GM19395 (cell line): ENCODE results near the gene THBS4.
"Not testable (repeated sequence)": the region's sequence is repeated elsewhere in the genome, so short reads cannot be mapped to it uniquely, and the experiment has no call there.

ENCODE experiments used
- ATAC-seq: cut with Tn5 transposase; IDR thresholded peaks from one replicate; pipeline ENCODE4 v1.9.1; 2021; ENCODE audit warnings: mild to moderate bottlenecking, moderate library complexity; ENCODE audit not compliant: unreplicated experiment

THBS4 gene

GRCh38 chr5:80111376-80111990 lies 76.3 kb downstream of the THBS4 start:
- not testable (repeated sequence) for ATAC-seq

DNA sequence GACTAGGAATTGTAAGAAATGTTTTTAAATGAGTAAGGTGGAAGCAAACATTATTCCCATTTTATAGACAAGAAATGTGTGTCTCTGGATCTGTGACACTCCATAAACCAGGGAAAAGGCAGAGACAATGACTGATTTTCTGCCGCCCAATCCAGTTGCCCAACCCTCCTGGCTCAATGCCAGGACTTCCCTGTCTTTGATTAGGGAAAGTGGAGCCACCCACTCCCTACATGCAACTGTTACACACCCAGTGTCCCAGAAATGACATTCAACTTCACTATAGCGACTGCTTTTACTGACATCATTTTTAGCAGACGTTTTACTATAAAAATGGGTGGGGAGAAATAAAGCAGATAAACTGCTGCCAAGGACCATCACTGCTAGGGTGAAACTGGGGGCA lies 79.7 kb downstream of the THBS4 start:
- no peak for ATAC-seq

GRCh38 chr5:80116000-80116399 lies 80.9 kb downstream of the THBS4 start:
- no peak for ATAC-seq

GRCh38 chr5:80116465-80116864 lies 81.3 kb downstream of the THBS4 start:
- no peak for ATAC-seq

DNA sequence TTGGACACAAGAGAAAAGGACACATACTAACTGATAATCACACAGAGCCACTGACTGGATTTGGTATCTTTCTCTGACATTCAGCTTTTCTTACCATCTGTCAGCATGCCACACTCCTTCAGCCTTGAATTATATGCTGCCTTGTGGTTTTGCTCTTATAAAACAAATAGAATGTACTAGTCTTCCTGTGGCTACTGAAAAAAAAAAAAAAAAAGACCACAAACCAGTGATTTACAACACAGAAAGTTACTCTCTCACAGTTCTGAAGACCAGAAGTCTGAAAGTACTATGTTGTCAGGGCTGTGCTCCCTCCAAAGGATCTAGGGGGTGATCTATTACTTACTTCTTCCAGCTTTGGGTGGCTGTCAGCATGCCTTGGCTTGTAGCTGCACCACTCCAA lies 82.3 kb downstream of the THBS4 start:
- ATAC-seq: no peak

DNA sequence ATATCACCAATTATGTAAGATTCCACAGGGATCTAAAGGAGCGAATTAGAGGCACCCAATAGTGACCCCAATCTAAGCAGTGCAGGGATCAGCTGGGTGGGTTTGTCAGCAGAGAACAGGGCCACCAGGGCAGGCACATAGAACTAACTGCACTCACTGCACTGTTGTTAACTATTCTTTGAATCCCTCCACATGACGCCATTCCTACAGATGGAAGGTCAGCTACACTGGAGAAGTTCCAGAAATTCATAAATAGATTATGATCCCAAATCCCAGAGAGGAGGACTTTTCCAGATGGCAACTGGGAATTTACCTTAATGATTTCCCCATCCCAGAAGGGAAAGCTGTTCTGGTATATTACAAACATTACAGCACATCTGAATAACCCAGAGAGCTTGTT lies 84.2 kb downstream of the THBS4 start:
- no peak for ATAC-seq

- ATAC-seq: no peak
Observed at GRCh38 chr5:80122579-80122978, 87.4 kb downstream of the THBS4 start.

DNA sequence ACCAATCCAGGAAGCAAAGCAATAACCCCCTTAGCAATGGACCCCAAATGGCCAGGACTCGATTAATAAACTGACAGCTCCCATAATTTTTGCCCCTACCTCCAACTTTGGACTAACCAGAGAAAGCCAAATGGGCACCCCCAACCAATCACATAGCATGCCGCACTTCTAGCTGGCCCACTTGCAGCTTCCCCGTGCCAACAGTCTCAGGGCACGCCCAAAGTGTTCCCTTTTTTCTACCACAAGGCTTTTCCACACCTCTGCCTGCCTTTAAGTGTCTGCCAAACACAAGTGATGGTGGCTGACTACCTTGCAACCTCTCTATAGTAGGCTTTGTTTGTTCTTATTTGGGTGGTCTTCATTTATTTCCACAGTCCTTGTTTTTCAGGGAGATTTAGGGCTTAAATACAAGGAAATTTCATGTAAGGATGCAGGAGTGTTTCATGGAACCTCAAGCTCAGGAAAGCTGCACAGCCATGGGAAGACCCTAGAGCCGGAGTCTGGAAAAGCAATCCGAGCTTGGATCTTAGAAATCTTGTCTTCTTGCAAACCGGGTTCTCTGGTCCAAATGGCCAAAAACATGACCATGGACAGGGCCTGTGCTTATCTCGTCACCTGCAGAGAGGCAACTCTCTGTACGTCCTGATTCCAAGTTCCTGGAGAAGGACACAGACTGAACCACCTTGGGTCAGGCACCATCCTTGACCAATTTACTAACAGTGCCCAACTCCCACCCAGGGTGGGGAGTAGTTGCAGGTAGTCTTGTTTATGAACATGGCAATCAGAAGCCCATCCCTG lies 89.2 kb downstream of the THBS4 start:
- ATAC-seq: no peak

DNA sequence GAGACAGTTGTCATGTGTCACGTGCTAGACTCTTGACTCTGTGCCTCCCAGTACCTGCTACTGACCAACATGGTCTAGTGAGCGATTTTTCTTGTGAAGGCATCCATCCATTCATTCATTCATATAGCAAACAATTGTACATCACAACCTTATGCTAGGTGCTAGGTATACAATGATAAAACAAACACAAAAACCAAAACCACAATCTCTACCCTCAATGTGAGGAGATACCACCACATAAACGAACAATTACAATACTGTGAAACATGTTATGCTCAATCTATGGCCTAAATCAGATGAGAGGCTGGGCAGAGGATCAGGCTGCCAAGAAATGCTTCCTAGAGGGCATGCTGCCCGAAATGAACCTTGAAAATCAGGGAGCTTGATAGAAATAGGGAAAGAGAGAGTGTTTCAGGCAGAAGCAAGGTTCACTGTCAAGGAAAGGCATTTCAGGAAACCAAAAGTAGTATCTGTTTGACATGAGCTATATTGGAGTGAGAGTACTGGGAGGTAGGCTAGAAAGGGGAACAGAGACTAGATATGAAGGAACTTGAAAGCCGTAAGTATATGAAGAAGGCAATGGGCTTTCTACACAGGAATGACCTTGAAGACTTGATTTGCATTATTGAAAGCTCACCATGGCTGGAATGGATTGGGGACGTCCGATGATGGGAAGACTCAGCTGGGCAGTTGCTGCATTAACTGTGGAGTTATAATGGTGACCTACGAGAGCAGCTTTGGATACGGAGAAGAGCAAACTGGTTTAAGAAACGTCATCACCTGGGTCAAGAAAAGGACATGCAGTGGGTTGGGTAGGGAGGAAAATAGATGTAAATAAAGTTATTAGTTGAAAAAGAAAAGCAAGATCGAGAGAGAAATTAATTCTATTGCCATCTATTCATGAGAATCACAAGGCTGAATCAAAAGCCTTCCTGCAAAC lies 90.1 kb downstream of the THBS4 start:
- peak; percentile 91 for ATAC-seq

DNA sequence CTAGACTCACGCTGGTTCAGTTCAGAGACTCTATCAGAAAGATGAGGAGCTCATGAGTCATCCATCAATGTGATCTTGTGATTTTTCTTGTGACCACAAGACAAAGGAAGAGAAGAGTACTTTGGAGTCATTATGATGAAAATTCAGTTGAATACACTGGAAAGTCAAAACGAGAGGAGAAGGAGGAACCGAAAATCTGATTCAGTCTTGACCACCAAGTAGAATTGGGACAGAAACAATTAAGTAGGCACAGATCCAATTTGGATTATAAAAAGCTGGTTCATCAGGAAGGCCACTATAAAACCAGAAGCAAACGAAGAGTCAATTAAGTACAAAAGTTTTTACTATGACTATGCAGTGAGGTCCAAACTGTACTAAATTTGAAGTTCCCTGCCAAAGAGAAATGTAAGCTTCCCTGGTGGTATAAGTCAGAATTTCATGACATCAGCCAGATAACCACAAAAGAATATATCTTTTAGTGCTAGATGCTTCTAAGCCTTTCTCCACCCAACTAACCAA lies 90.9 kb downstream of the THBS4 start:
- ATAC-seq: peak; percentile 76

DNA sequence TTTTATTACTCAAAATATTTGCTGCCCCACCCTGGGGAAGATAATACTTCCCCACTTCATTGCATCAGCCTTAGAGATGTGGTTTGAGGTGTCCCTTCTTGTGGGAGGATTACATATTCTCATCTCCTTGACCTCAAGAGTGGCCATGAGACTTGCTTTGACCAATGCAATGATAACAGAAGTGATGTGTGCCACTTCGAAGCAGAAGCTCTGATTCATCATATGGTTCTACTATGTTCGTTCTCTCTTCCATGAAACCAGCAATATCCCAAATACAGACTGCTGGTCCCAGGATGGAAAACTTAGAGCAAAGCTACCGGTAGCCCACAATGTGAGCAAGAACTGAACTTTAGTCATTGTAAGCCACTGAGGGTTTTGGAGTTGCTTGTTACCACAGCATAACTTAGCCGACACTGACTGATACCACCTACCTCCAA lies 92.0 kb downstream of the THBS4 start:
- no peak for ATAC-seq

GRCh38 chr5:80128141-80128540 lies 93.0 kb downstream of the THBS4 start:
- ATAC-seq: no peak

- ATAC-seq: no peak
Observed at GRCh38 chr5:80129146-80129545, 94.0 kb downstream of the THBS4 start.
